H9 (cell line): ENCODE data around the gene USP47. TPM values are rescaled to one million over a fixed set of nuclear protein-coding genes. Genes with fewer than 3 reads are reported as not detected.

Experiments used
- DNase-seq: peaks from one replicate; pipeline ENCODE4 v3.0.0-alpha.2; 2017
- H2AFZ ChIP-seq: one replicate; pipeline ENCODE4 v1.6.1; 2013; ENCODE audit warnings: mild to moderate bottlenecking, low read length, control low read depth, moderate library complexity
- H2AK5ac ChIP-seq: 2 replicates; pipeline ENCODE4 v1.6.1; 2013; ENCODE audit warnings: low read length, control low read depth, mixed read lengths; ENCODE audit not compliant: insufficient read length
- H2BK120ac ChIP-seq: one replicate; pipeline ENCODE4 v1.6.1; 2013; ENCODE audit warnings: low read depth, mild to moderate bottlenecking, low read length, control low read depth, inconsistent platforms; ENCODE audit not compliant: poor library complexity, severe bottlenecking
- H2BK12ac ChIP-seq: 2 replicates; pipeline ENCODE4 v1.6.1; 2013; ENCODE audit warnings: low read length, control low read depth, mixed read lengths, low read depth; ENCODE audit not compliant: insufficient read length
- H2BK15ac ChIP-seq: 2 replicates; pipeline ENCODE4 v1.6.1; 2013; ENCODE audit warnings: low read depth, low read length, control low read depth
- H2BK20ac ChIP-seq: one replicate; pipeline ENCODE4 v1.6.1; 2013; ENCODE audit warnings: low read depth, mild to moderate bottlenecking, low read length, control low read depth, inconsistent platforms; ENCODE audit not compliant: poor library complexity, severe bottlenecking
- H2BK5ac ChIP-seq: 2 replicates; pipeline ENCODE4 v1.6.1; 2013; ENCODE audit warnings: low read length, control low read depth, mixed read lengths; ENCODE audit not compliant: insufficient read length
- H3K14ac ChIP-seq: 2 replicates; pipeline ENCODE4 v1.6.1; 2013; ENCODE audit warnings: low read length, control low read depth; ENCODE audit not compliant: insufficient read depth
- H3K18ac ChIP-seq: 2 replicates; pipeline ENCODE4 v1.6.1; 2013; ENCODE audit warnings: low read depth, mild to moderate bottlenecking, mixed read lengths, low read length, control low read depth; ENCODE audit not compliant: insufficient read length
- H3K23ac ChIP-seq: 2 replicates; pipeline ENCODE4 v1.6.1; 2013; ENCODE audit warnings: low read length, control low read depth, mixed read lengths, low read depth; ENCODE audit not compliant: insufficient read length
- H3K23me2 ChIP-seq: 2 replicates; pipeline ENCODE4 v1.6.1; 2013; ENCODE audit warnings: low read depth, mild to moderate bottlenecking, mixed read lengths, low read length, control low read depth; ENCODE audit not compliant: insufficient read length, poor library complexity, severe bottlenecking
- H3K27ac ChIP-seq: 2 replicates; pipeline ENCODE4 v1.5.1; 2013; ENCODE audit warnings: low read length, control low read depth, mixed read lengths, low read depth; ENCODE audit not compliant: insufficient read length
- H3K27me3 ChIP-seq: 2 replicates; pipeline ENCODE4 v1.6.1; 2013; ENCODE audit warnings: low read length, control low read depth, inconsistent platforms; ENCODE audit not compliant: insufficient read depth
- H3K4ac ChIP-seq: 2 replicates; pipeline ENCODE4 v1.6.1; 2013; ENCODE audit warnings: low read depth, mild to moderate bottlenecking, control low read depth, inconsistent platforms, low read length, moderate library complexity
- H3K4me1 ChIP-seq: 2 replicates; pipeline ENCODE4 v1.6.1; 2013; ENCODE audit warnings: low read length, control low read depth, inconsistent platforms; ENCODE audit not compliant: insufficient read depth
- H3K4me2 ChIP-seq: 2 replicates; pipeline ENCODE4 v1.6.1; 2013; ENCODE audit warnings: low read length, control low read depth, mixed read lengths; ENCODE audit not compliant: insufficient read length, insufficient read depth
- H3K56ac ChIP-seq: 2 replicates; pipeline ENCODE4 v1.6.1; 2013; ENCODE audit warnings: low read depth, mild to moderate bottlenecking, mixed read lengths, low read length, control low read depth; ENCODE audit not compliant: insufficient read length
- H3K79me1 ChIP-seq: 2 replicates; pipeline ENCODE4 v1.6.1; 2013; ENCODE audit warnings: low read depth, mild to moderate bottlenecking, moderate library complexity, low read length, control low read depth, inconsistent platforms; ENCODE audit not compliant: insufficient read depth, poor library complexity, severe bottlenecking
- H3K79me2 ChIP-seq: 2 replicates; pipeline ENCODE4 v1.6.1; 2013; ENCODE audit warnings: low read length, control low read depth, inconsistent platforms; ENCODE audit not compliant: insufficient read depth
- H3K9ac ChIP-seq: 2 replicates; pipeline ENCODE4 v1.6.1; 2013; ENCODE audit warnings: low read length, control low read depth, mixed read lengths; ENCODE audit not compliant: insufficient read length; ENCODE audit errors: extremely low read depth
- H3K9me3 ChIP-seq: one replicate; pipeline ENCODE4 v1.6.1; 2013; ENCODE audit warnings: low read depth, low read length, inconsistent platforms; ENCODE audit not compliant: control insufficient read depth
- H3T11ph ChIP-seq: one replicate; pipeline ENCODE4 v1.6.1; 2013; ENCODE audit warnings: mild to moderate bottlenecking, low read length, control low read depth, inconsistent platforms
- H4K20me1 ChIP-seq: one replicate; pipeline ENCODE4 v1.6.1; 2013; ENCODE audit not compliant: control insufficient read depth, insufficient read length, insufficient read depth
- H4K5ac ChIP-seq: 2 replicates; pipeline ENCODE4 v1.6.1; 2013; ENCODE audit warnings: low read depth, mild to moderate bottlenecking, mixed read lengths, low read length, control low read depth; ENCODE audit not compliant: insufficient read length
- H4K8ac ChIP-seq: replicated peaks from 2 replicates; pipeline ENCODE4 v1.6.1; 2013; ENCODE audit warnings: low read length, control low read depth, mixed read lengths, low read depth; ENCODE audit not compliant: insufficient read length
- H4K91ac ChIP-seq: 2 replicates; pipeline ENCODE4 v1.6.1; 2013; ENCODE audit warnings: low read depth, mild to moderate bottlenecking, moderate library complexity, mixed read lengths, low read length, control low read depth; ENCODE audit not compliant: insufficient read length
- H3K27ac Mint-ChIP-seq, 3 experiments: 2 replicates in 2 of 3; 3 replicates in 1 of 3; pipeline ENCODE4 v1.8.0; 2020 to 2021; ENCODE audit warnings: mixed read lengths in 3 of 3, mild to moderate bottlenecking in 1 of 3, moderate library complexity in 1 of 3
- H3K27me3 Mint-ChIP-seq: 2 replicates; pipeline ENCODE4 v1.8.0; 2021; ENCODE audit warnings: low read depth, mild to moderate bottlenecking, moderate library complexity, mixed read lengths
- H3K36me3 Mint-ChIP-seq, 3 experiments: 2 replicates in 2 of 3; 3 replicates in 1 of 3; pipeline ENCODE4 v1.8.0; 2020 to 2021; ENCODE audit warnings: low read depth in 3 of 3, mixed read lengths in 3 of 3; ENCODE audit not compliant: insufficient read depth in 1 of 3
- H3K4me1 Mint-ChIP-seq, 2 experiments: 2 replicates each; pipeline ENCODE4 v1.8.0; 2020; ENCODE audit warnings: mixed read lengths in 2 of 2
- H3K4me3 Mint-ChIP-seq, 2 experiments: 2 replicates in 1 of 2; 3 replicates in 1 of 2; pipeline ENCODE4 v1.8.0; 2020 to 2021; ENCODE audit warnings: mild to moderate bottlenecking in 2 of 2, mixed read lengths in 2 of 2, moderate library complexity in 1 of 2
- H3K9me3 Mint-ChIP-seq, 2 experiments: 2 replicates in 1 of 2; 3 replicates in 1 of 2; pipeline ENCODE4 v1.8.0; 2020; ENCODE audit warnings: mild to moderate bottlenecking in 2 of 2, mixed read lengths in 2 of 2, moderate library complexity in 1 of 2
- WGBS: extraction: QIAGEN DNeasy Blood & Tissue Kit; methylation state at CpG from one replicate; pipeline ENCODE4 v1.1.7; 2013; ENCODE audit warnings: missing lambda C conversion rate, low lambda C conversion rate, mixed read lengths; ENCODE audit not compliant: insufficient read length; ENCODE audit errors: extremely low coverage; 5-methylcytosine and 5-hydroxymethylcytosine counted together
- total RNA-seq: library from RNA; stranded (reverse); gene quantifications from 2 replicates; pipeline ENCODE4 v1.2.1, GENCODE V29; 2021
- TF ChIP-seq, protein P1 (sequence below): fragments of 200-600 bp; sonication (generic); conservative IDR thresholded peaks from 3 replicates; pipeline ENCODE4 v1.8.0; 2021; ENCODE audit warnings: antibody characterized with exemption, mild to moderate bottlenecking

Gene USP47
- total RNA-seq, 1 experiment from 2014 or later, result 26.7 TPM

DNA sequence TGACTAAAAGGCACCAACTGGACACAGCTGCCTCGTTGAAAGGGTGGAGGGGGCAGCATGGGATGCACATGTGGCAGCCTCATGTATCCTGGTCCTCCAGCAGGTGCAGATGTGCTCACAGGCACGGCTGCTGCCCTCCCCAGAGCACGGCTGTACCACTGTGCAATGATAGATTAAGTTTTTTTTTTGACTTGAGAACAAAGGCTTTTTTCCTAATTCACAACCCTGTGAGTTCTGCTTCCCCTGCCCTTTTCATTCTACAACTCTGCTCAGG lies 155.2 kb downstream of the USP47 start:
- Mint-ChIP-seq H3K36me3 (peaks cover 5 to 20% (median 20%) of the 10 kb centered on the region in 3 experiments; a peak in 6 of 7 replicates), H3K27me3 (no peaks in the 10 kb centered on the region), H3K4me1 (peaks cover 4 to 8% of the 10 kb centered on the region in 2 experiments; a peak in 3 of 4 replicates), H3K27ac (no peak overlapping the region), H3K4me3 (no peak overlapping the region), H3K9me3 (no peaks in the 10 kb centered on the region; a peak in 1 of 5 replicates)
- Histone ChIP-seq H3K79me2 (no peaks in the 10 kb centered on the region), H3K4me1 (no peaks in the 10 kb centered on the region), H2BK120ac (no peak overlapping the region), H3K4ac (no peak overlapping the region), H2AK5ac (no peak overlapping the region), H4K91ac (no peak overlapping the region), H3T11ph (no peak overlapping the region), H3K27ac (no peak overlapping the region), H3K23me2 (no peaks in the 10 kb centered on the region), H4K5ac (no peak overlapping the region), H2BK15ac (no peak overlapping the region), H3K27me3 (no peaks in the 10 kb centered on the region), H3K23ac (no peak overlapping the region), H3K9me3 (no peaks in the 10 kb centered on the region), H3K79me1 (no peaks in the 10 kb centered on the region), H2BK5ac (no peak overlapping the region), H3K14ac (no peak overlapping the region), H2AFZ (no peak overlapping the region), H3K18ac (no peak overlapping the region), H3K56ac (no peak overlapping the region), H3K9ac (no peak overlapping the region), H4K8ac (no peak overlapping the region), H2BK12ac (no peak overlapping the region), H4K20me1 (no peaks in the 10 kb centered on the region), H2BK20ac (no peak overlapping the region), H3K4me2 (no peak overlapping the region)
- TF ChIP-seq, protein P1, sequence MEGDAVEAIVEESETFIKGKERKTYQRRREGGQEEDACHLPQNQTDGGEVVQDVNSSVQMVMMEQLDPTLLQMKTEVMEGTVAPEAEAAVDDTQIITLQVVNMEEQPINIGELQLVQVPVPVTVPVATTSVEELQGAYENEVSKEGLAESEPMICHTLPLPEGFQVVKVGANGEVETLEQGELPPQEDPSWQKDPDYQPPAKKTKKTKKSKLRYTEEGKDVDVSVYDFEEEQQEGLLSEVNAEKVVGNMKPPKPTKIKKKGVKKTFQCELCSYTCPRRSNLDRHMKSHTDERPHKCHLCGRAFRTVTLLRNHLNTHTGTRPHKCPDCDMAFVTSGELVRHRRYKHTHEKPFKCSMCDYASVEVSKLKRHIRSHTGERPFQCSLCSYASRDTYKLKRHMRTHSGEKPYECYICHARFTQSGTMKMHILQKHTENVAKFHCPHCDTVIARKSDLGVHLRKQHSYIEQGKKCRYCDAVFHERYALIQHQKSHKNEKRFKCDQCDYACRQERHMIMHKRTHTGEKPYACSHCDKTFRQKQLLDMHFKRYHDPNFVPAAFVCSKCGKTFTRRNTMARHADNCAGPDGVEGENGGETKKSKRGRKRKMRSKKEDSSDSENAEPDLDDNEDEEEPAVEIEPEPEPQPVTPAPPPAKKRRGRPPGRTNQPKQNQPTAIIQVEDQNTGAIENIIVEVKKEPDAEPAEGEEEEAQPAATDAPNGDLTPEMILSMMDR, result no peak
- no CpG with 5 or more reads among the region's 3 CpGs for WGBS
- DNase-seq, result no peak
